EL (cell line): ENCODE results near the gene TSTD1.
"Not testable (repeated sequence)": the region's sequence is repeated elsewhere in the genome, so short reads cannot be mapped to it uniquely, and the experiment has no call there.

Source experiments
- DNase-seq: peaks from one replicate; pipeline ENCODE4 v3.0.0-alpha.2; 2016

The TSTD1 gene

DNA sequence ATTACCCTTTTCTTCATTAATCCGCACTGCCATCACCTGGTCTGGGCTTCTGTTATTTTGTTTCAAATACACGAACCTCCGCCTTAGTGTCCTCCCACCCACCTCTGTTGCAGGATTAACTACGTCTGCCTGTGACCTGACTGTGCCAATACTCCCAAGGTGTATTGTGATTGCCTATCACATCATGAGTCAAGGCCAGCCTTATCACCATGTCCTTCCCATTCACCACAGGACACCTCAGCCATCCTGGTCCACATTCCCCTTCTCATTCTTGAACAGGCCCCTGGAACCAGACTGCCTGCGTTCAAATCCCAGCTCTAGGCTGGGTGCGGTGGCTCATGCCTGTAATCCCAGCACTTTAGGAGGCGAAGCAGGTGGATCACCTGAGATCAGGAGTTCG is 32.2 kb downstream of the TSTD1 start:
- no peak for DNase-seq

- no peak for DNase-seq
These were observed 37.2 kb downstream of the TSTD1 start for GRCh38 chr1:161001525-161001924.

GRCh38 chr1:161000736-161001480 is 37.9 kb downstream of the TSTD1 start:
- no peak for DNase-seq

GRCh38 chr1:160999376-160999775 is 39.4 kb downstream of the TSTD1 start:
- DNase-seq = no peak

GRCh38 chr1:160997323-160998038 is 41.3 kb downstream of the TSTD1 start:
- DNase-seq = peak; percentile 65

GRCh38 chr1:160996178-160996577 is 42.6 kb downstream of the TSTD1 start:
- peak; percentile 66 for DNase-seq

GRCh38 chr1:160993544-160994193 is 45.1 kb downstream of the TSTD1 start:
- DNase-seq = peak; percentile 65

DNA sequence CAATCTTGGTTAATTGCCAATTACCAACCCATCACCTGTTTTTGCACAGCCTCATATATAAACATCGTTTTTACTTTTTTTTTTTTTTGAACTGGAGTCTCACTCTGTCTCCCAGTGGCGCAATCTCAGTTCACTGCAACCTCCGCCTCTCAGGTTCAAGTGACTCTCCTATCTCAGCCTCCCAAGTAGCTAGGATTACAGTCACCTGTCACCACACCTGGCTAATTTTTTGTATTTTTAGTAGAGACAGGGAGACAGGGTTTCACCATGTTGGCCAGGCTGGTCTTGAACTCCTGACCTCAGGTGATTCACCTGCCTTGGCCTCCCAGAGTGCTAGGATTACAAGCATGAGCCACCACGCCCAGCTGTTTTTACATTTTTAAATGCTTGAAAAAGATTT is 46.7 kb downstream of the TSTD1 start:
- not testable (repeated sequence) for DNase-seq
